Central memory CD4-positive, alpha-beta T cell (primary cell): ENCODE results near the gene KIF26B.

Experiments
- DNase-seq: peaks from one replicate; pipeline ENCODE4 v3.0.0; 2022

KIF26B gene

GRCh38 chr1:245361951-245362350 lies 207.2 kb downstream of the KIF26B start:
- DNase-seq = no peak

- DNase-seq = no peak
Measured at GRCh38 chr1:245363461-245364200, 208.8 kb downstream of the KIF26B start.

- DNase-seq = no peak
Measured at GRCh38 chr1:245365095-245366020, 210.6 kb downstream of the KIF26B start.

GRCh38 chr1:245366886-245367285 lies 212.1 kb downstream of the KIF26B start:
- DNase-seq = no peak

GRCh38 chr1:245370175-245370825 lies 215.5 kb downstream of the KIF26B start:
- no peak for DNase-seq

GRCh38 chr1:245370905-245371581 lies 216.3 kb downstream of the KIF26B start:
- DNase-seq = no peak

- no peak for DNase-seq
Measured at GRCh38 chr1:245373131-245373530, 218.3 kb downstream of the KIF26B start.

- DNase-seq = no peak
Measured at GRCh38 chr1:245375789-245376460, 221.1 kb downstream of the KIF26B start.

- DNase-seq = no peak
Measured at GRCh38 chr1:245377854-245378253, 223.1 kb downstream of the KIF26B start.

GRCh38 chr1:245378311-245378722 lies 223.5 kb downstream of the KIF26B start:
- DNase-seq = no peak

GRCh38 chr1:245378745-245379144 lies 224.0 kb downstream of the KIF26B start:
- no peak for DNase-seq

GRCh38 chr1:245380790-245381535 lies 226.2 kb downstream of the KIF26B start:
- no peak for DNase-seq

GRCh38 chr1:245382981-245383380 lies 228.2 kb downstream of the KIF26B start:
- DNase-seq = no peak

GRCh38 chr1:245383396-245384330 lies 228.9 kb downstream of the KIF26B start:
- DNase-seq = no peak

- no peak for DNase-seq
Measured at GRCh38 chr1:245386297-245386971, 231.6 kb downstream of the KIF26B start.

GRCh38 chr1:245388687-245389086 lies 233.9 kb downstream of the KIF26B start:
- DNase-seq = no peak

- no peak for DNase-seq
Measured at GRCh38 chr1:245389873-245390272, 235.1 kb downstream of the KIF26B start.

- no peak for DNase-seq
Measured at GRCh38 chr1:245390975-245391374, 236.2 kb downstream of the KIF26B start.

- no peak for DNase-seq
Measured at GRCh38 chr1:245393694-245394093, 238.9 kb downstream of the KIF26B start.

GRCh38 chr1:245395680-245396079 lies 240.9 kb downstream of the KIF26B start:
- no peak for DNase-seq
